GDM1 (cell line): Measurements from ENCODE around the gene TULP4.

Source experiments
- DNase-seq: peaks from one replicate; lab custom pipeline; 2025; lab: John Stamatoyannopoulos, UW

The TULP4 gene

GRCh38 chr6:158419339-158419909, 107.2 kb downstream of the TULP4 start:
- no peak for DNase-seq

DNA sequence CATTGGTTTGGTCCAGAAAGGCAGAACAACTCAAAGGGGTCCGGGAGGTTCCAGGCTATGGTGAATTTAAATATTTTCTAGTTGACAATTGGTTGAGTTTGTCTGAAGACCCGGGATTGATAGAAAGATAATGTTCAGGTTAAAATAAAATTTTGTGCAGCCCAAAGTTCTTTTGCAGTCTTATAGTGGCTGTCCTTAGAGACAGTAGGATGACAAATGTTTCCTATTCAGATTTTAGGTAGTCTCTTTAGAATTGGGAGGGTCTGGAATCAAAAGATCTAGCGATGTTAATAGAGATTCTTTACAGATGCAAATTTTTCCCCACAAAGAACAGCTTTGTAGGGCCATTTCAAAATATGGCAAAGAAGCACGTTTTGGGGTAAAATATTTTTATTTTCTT, 109.1 kb downstream of the TULP4 start:
- no peak for DNase-seq

- no peak for DNase-seq
These were observed 110.5 kb downstream of the TULP4 start for GRCh38 chr6:158422629-158423238.

DNA sequence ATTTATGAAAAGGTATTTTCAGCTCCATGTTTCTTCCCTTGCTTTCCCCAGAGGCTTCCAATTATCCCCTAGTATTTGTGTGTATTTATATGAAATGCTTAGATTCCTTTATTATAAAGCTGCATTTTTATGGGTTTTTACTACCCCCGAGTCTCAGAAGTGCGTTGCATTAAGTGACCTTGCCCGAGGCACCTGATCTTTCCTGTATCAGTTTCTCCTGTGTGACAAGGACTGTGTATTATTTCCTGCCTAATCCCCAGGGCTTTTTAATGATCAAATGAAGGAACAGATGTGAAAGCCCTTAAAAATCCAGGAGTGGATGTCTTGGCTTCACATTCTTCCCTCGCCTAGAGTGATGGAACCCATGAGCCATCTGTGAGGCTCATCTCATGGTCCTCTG, 118.8 kb downstream of the TULP4 start:
- no peak for DNase-seq

- no peak for DNase-seq
These were observed 119.3 kb downstream of the TULP4 start for GRCh38 chr6:158431560-158431959.

DNA sequence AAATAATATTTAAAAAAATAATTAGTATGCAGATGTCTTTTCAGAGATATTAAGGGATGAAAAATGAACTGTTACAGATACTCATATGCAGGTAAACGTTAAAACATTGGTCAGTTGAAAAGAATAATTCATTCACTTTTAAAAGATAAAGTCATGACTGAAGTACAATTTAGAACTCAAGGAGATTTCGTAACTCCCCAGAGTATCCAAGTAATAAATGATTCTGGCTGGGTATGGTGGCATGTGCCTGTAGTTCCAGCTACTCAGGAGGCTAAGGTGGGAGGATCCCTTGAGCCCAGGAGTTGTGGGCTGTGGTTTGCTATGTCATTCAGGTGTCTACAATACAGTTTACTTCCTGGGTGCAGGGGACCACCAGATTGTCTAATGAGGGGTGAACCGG, 125.3 kb downstream of the TULP4 start:
- no peak for DNase-seq

- DNase-seq = no peak
These were observed 126.0 kb downstream of the TULP4 start for GRCh38 chr6:158438226-158438625.

GRCh38 chr6:158439255-158439654, 127.0 kb downstream of the TULP4 start:
- no peak for DNase-seq

- DNase-seq = no peak
These were observed 129.5 kb downstream of the TULP4 start for GRCh38 chr6:158441716-158442215.

DNA sequence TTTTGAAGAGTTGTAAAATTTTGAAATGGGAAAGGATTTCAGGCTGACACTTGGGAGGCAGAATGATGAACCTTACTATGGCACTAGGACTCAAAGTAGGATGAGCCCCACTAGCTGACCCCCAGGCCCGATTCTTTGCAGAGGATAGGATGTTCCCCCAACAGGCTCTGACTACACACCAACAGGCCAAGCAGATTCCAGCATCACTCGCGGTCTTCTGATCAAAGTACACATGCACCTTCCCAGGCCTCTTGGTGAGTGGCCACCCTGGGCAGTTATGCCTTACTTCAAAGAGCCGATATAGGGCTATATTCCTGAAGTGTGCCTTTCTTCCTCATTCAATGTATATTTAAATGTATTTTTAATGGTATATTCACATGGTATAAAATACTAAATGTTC, 130.0 kb downstream of the TULP4 start:
- DNase-seq = no peak

GRCh38 chr6:158445426-158446085, 133.3 kb downstream of the TULP4 start:
- no peak for DNase-seq

DNA sequence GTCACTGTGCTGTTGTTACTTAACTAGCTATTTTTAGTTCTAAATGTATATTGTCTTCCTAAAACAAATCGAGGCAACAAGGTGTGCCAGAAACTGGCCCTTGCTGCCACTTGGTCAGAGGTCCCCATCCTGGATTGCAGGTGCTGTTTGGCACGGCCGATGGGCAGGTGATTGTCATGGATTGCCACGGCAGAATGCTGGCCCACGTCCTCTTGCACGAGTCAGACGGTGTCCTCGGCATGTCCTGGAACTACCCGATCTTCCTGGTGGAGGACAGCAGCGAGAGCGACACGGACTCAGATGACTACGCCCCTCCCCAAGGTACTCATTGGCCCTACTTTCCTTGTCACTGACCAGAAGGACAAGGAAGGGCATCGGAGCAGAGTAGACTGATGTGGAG, 136.6 kb downstream of the TULP4 start:
- DNase-seq = no peak

GRCh38 chr6:158452191-158452590, 139.9 kb downstream of the TULP4 start:
- no peak for DNase-seq

DNA sequence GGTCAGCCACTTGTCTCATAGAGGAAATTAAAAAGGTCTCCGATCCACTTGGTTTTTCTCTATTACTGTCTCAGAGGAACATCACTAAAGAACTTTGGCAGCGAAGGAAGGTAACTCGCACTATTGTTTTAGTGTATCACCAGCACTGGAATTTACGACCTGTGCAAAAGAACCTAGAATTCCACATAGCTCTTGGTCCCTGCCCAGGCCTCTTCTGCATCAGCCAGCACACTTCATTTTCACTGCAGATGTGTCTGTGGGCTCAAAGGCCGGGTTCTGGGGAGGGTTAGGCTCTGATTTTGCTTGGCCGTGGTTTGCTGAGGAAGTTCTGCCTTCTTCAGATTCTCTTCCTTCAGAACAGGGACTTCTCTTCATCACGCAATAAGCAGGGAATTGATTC, 144.9 kb downstream of the TULP4 start:
- no peak for DNase-seq

DNA sequence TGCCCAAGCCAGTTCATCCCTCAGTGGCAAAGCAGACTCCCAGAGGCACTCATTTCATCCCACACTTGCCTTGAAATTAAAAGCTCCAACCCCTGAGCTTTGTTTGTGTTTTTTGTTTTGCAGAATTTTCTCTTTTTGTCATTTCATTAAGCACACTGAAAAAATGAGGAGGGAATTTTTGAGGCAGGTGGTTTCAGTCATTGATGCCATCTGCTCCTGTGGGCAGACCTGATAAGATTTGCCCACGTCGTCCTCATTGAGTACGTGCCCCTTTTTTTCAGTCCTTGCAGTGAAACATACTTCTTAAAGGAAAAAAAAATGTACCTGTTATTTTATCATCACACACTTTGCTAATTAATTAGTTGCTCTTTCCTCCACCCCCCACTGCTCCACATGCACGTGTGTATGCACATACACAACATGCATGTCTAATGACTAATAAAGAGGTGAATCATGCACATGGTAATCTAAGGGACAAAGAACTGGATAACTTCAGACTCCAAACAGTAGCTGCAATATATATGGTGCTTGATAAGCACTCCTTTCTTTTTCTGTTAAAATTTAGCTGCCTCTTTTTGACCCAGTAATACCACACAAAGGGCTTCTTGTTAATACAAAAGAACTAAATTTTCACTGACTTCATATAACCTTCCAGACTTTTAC, 145.5 kb downstream of the TULP4 start:
- DNase-seq = no peak

GRCh38 chr6:158459726-158460125, 147.5 kb downstream of the TULP4 start:
- DNase-seq = no peak

DNA sequence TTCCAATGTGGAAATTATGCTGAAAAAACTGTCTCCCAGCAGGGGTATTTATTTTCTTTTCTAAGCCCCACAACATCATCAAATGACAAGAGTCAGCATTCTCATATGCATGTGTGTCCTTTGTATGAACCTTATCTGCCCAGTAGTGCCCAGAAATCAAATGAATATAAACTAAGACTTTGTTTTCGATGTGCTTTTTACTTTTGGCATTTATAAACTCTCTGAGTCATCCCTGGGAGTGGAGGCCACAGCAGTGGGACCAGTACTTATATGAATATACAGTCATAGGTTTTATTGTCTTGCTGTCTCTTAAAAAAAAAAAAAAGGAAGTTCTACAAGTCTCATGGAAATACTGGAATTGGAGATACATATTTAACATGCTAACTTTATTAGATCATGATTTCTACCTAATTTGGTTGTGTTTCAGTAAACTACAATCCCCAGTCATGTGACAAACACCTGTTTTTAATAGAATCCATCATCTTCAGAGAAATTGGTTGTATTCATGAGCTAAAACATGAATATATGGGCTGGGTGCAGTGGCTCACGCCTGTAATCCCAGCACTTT, 148.4 kb downstream of the TULP4 start:
- DNase-seq = no peak

- DNase-seq = no peak
These were observed 149.7 kb downstream of the TULP4 start for GRCh38 chr6:158461954-158462353.

- DNase-seq = no peak
These were observed 152.2 kb downstream of the TULP4 start for GRCh38 chr6:158464483-158464882.

- no peak for DNase-seq
These were observed 153.0 kb downstream of the TULP4 start for GRCh38 chr6:158465257-158465656.

DNA sequence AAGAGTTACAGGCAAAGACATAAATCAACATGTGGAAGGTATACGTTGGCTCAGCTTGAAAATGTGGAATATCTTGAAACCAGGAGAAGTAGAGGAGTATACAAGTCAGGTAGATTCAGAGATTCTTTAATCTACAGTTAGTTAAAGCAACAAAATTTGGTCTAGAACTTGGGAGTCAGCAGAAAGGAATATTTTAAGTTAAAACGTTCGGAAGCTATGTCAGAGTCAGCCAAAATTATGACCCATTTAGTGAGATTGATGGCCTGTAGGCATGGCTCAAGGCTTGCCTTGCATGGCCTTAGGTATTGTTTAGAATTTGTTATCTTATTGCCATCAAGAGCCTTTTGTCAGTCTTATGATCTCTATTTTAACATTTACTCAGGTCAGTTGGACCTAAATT, 153.5 kb downstream of the TULP4 start:
- DNase-seq = no peak

DNA sequence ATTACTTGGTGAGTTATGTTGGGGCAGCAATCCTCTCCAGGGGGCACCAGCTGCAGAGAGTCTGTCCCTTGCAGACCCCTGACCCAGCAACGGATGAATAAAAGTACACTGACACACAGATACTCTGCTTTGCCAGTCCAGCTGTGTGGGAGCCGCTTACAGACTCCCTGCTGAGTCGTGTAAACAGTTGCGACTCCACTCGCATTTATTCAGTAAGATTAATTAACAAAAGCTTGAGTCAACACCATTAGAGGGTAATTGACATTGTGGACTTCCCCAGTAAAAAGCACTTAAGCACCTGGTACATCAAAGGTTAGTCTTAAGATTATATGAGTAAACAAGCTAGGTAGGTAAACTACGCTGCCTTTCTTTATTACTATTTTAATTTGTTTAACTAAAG, 155.7 kb downstream of the TULP4 start:
- DNase-seq = no peak

- no peak for DNase-seq
These were observed 156.4 kb downstream of the TULP4 start for GRCh38 chr6:158468666-158469065.
